Prostate gland (tissue), 2 donors: ENCODE data around the gene SOBP.

Experiments used
- POLR2A ChIP-seq: fragments of 450-650 bp; IDR thresholded peaks from one replicate; pipeline ENCODE4 v1.6.1; 2016; ENCODE audit warnings: antibody characterized with exemption, mild to moderate bottlenecking
- POLR2AphosphoS5 ChIP-seq: sonication (generic); formaldehyde crosslinking; IDR thresholded peaks from one replicate; pipeline ENCODE4 v1.6.1; 2017; ENCODE audit warnings: antibody characterized with exemption
- TF ChIP-seq, protein P1 (sequence below), 4 experiments: fragments of 200-600 bp in 2 of 4; fragments of 450-650 bp in 2 of 4; sonication (generic) in 2 of 4; IDR thresholded peaks; 1 replicate in 3 of 4; 2 replicates in 1 of 4; pipeline ENCODE4 v1.5.1; 2016 to 2019; ENCODE audit warnings: antibody characterized with exemption in 4 of 4, mild to moderate bottlenecking in 2 of 4, moderate library complexity in 2 of 4

DNA sequence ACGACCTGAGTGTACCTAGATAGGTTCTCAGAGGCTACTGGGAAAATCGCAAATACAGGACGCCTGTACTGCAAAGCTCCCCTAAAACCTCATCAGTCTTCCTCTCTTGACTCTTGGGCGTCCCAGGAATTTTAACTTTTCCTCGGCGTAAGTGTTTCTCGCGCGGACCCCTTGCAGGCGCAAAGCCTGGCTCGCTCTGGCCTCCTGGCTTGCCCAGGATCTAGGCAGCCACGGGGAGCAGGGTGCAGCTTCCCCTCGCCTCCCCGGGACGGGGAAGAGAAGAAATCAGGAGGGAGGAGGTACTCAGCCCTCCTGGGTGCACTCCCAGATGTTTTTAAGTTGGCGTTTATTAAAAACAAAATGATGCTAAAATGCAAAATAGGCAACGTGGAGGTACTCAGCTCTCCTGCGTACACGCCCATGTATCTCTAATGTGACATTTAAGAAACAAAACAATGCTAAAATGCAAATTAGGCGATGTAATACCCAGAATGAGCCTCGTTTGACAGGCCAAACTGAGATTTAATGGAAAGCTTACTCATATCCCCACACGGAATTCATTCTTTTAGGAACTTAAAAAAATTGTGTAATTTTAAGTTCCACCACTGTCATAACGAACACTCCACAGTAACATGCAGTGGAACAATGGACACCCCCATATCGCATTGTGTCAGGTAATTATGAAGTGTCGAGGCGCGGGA is 1.6 kb upstream of the SOBP start:
- no peak for TF ChIP-seq POLR2A
- TF ChIP-seq, protein P1, sequence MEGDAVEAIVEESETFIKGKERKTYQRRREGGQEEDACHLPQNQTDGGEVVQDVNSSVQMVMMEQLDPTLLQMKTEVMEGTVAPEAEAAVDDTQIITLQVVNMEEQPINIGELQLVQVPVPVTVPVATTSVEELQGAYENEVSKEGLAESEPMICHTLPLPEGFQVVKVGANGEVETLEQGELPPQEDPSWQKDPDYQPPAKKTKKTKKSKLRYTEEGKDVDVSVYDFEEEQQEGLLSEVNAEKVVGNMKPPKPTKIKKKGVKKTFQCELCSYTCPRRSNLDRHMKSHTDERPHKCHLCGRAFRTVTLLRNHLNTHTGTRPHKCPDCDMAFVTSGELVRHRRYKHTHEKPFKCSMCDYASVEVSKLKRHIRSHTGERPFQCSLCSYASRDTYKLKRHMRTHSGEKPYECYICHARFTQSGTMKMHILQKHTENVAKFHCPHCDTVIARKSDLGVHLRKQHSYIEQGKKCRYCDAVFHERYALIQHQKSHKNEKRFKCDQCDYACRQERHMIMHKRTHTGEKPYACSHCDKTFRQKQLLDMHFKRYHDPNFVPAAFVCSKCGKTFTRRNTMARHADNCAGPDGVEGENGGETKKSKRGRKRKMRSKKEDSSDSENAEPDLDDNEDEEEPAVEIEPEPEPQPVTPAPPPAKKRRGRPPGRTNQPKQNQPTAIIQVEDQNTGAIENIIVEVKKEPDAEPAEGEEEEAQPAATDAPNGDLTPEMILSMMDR (IDR thresholded peaks at IDR 0.05) = no peak
- no peak for TF ChIP-seq POLR2AphosphoS5
